Measurements from ENCODE around the gene TEKT1. TPM values are rescaled to one million over a fixed set of nuclear protein-coding genes. Genes with fewer than 3 reads are reported as not detected.

TEKT1 gene
- polyA plus RNA-seq, 2 donors = not detected

DNA sequence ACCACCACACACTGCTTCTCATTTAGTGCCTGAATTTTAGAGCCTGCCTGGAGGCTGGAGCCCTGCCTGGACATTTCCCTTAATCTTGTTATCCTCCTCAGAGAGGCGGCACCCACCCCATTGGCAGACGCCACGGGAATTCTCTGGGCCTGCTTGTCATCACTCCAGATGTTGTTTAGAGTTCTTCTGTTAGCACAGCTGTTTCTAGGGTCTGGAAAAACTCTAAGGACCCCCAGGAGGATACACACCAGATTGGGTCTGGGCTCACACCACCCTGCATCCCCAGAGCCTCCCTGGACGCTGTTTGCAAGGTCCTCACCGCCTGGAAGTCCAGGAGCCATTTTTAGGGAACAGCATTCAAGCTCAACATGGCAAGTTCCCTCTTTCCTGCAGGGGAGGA is 76.2 kb downstream of the TEKT1 start:
- 37 to 49% methylated on average over 5 of the region's 5 CpGs for WGBS, 2 donors
- H3K4me3 ChIP-seq (ENCODE audit: low read depth in 1 of 2, low read length in 2 of 2) = peak overlapping the region; percentile 41 to 49
- H3K27ac ChIP-seq (ENCODE audit: low read depth in 2 of 2, low read length in 1 of 2) = peak overlapping the region; percentile 84 to 94
- peaks cover 0 to under 1% of the 10 kb centered on the region in 2 donors for H3K36me3 ChIP-seq (ENCODE audit: control insufficient read depth in 2 of 2, insufficient read depth in 2 of 2, low read length in 1 of 2)
- H3K27me3 ChIP-seq (ENCODE audit: control insufficient read depth in 1 of 2, insufficient read depth in 2 of 2, low read length in 2 of 2) = no peaks in the 10 kb centered on the region
- H3K9me3 ChIP-seq (ENCODE audit: control insufficient read depth in 2 of 2, insufficient read depth in 1 of 2, low read depth in 1 of 2, low read length in 1 of 2) = no peaks in the 10 kb centered on the region
- H3K4me1 ChIP-seq (ENCODE audit: control insufficient read depth in 2 of 2, insufficient read depth in 2 of 2, low read length in 1 of 2) = peaks cover 5 to 7% of the 10 kb centered on the region in 2 donors

- no peaks in the 10 kb centered on the region for H3K9me3 ChIP-seq (ENCODE audit: control insufficient read depth in 2 of 2, insufficient read depth in 1 of 2, low read depth in 1 of 2, low read length in 1 of 2)
- H3K4me1 ChIP-seq (ENCODE audit: control insufficient read depth in 2 of 2, insufficient read depth in 2 of 2, low read length in 1 of 2) = peaks cover 2 to 7% of the 10 kb centered on the region in 2 donors
- peak overlapping the region; percentile 52 to 62 for H3K27ac ChIP-seq (ENCODE audit: low read depth in 2 of 2, low read length in 1 of 2)
- 72 to 83% methylated on average over 6 of the region's 6 CpGs for WGBS, 2 donors
- H3K27me3 ChIP-seq (ENCODE audit: control insufficient read depth in 1 of 2, insufficient read depth in 2 of 2, low read length in 2 of 2) = no peaks in the 10 kb centered on the region
- no peak overlapping the region for H3K4me3 ChIP-seq (ENCODE audit: low read depth in 1 of 2, low read length in 2 of 2)
- no peaks in the 10 kb centered on the region for H3K36me3 ChIP-seq (ENCODE audit: control insufficient read depth in 2 of 2, insufficient read depth in 2 of 2, low read length in 1 of 2)
These were observed 78.0 kb downstream of the TEKT1 start for GRCh38 chr17:6753546-6753945.

- Histone ChIP-seq H3K27ac (ENCODE audit: low read depth in 2 of 2, low read length in 1 of 2) (peak overlapping the region; percentile 25 to 47), H3K4me3 (ENCODE audit: low read depth in 1 of 2, low read length in 2 of 2) (no peak overlapping the region), H3K4me1 (ENCODE audit: control insufficient read depth in 2 of 2, insufficient read depth in 2 of 2, low read length in 1 of 2) (peaks cover 2 to 6% of the 10 kb centered on the region in 2 donors), H3K36me3 (ENCODE audit: control insufficient read depth in 2 of 2, insufficient read depth in 2 of 2, low read length in 1 of 2) (no peaks in the 10 kb centered on the region), H3K27me3 (ENCODE audit: control insufficient read depth in 1 of 2, insufficient read depth in 2 of 2, low read length in 2 of 2) (no peaks in the 10 kb centered on the region), H3K9me3 (ENCODE audit: control insufficient read depth in 2 of 2, insufficient read depth in 1 of 2, low read depth in 1 of 2, low read length in 1 of 2) (no peaks in the 10 kb centered on the region)
- 33 to 44% methylated on average over 9 of the region's 9 CpGs for WGBS, 2 donors
These were observed 78.5 kb downstream of the TEKT1 start for GRCh38 chr17:6753006-6753445.

DNA sequence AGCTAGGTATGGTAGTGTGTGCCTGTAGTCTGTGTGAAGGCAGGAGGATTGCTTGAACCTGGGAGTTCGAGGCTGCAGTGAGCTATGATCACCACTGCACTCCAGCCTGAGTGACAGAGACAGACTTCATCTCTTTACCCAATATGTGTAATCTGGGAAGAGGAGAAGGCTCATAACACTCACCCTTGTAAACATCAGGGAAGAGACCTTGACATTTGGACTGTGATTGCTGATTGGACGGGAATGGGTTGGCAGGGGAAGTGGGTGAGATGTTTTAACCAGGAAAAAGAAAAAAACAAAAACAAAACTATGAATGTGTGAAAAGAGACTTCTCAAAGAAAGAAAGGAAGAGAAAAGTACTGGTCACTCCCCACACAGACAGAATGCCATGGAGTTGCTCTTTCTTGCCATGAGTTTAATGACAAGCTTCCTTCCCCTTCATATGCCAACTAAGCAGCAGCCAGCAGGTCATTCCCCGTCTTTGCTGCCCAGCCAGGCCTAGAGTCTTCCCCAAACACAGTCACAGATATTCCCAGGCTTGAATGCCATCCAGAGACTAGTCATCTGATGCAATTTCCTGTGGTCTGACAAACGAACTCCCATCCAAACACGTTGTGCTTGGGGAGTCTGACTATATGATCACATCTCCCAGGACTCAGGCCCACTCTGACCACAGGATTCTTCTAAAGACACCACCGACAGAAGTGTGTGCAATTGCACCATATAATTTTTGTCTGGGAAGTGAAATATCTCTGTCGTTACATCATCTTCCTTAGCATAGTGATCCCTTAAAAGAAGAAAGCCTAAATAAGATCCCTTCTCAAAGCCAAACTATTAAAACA is 79.2 kb downstream of the TEKT1 start:
- Histone ChIP-seq H3K27ac (ENCODE audit: low read depth in 2 of 2, low read length in 1 of 2) (peak overlapping the region; percentile 25 to 58), H3K27me3 (ENCODE audit: control insufficient read depth in 1 of 2, insufficient read depth in 2 of 2, low read length in 2 of 2) (no peaks in the 10 kb centered on the region), H3K4me3 (ENCODE audit: low read depth in 1 of 2, low read length in 2 of 2) (no peak overlapping the region), H3K4me1 (ENCODE audit: control insufficient read depth in 2 of 2, insufficient read depth in 2 of 2, low read length in 1 of 2) (peaks cover 2 to 4% of the 10 kb centered on the region in 2 donors), H3K36me3 (ENCODE audit: control insufficient read depth in 2 of 2, insufficient read depth in 2 of 2, low read length in 1 of 2) (no peaks in the 10 kb centered on the region), H3K9me3 (ENCODE audit: control insufficient read depth in 2 of 2, insufficient read depth in 1 of 2, low read depth in 1 of 2, low read length in 1 of 2) (no peaks in the 10 kb centered on the region)
- 49 to 50% methylated on average over 7 of the region's 7 CpGs for WGBS, 2 donors

DNA sequence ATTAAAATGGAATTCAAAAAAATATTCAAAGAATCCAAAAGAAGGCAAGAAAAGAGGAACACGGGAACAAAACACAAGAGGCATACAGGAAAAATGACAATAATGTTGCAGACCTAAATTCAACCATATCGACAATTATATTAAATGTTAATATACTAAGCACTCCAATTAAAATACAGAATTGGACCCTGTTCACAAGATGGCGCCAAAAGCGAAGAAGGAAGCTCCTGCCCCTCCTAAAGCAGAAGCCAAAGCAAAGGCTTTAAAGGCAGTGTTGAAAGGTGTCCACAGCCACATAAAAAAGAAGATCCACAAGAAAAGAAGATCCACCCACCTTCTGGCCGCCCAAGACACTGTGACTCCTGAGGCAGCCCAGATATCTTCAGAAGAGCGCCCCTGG is 82.0 kb downstream of the TEKT1 start:
- Histone ChIP-seq H3K4me1 (ENCODE audit: control insufficient read depth in 2 of 2, insufficient read depth in 2 of 2, low read length in 1 of 2) (no peaks in the 10 kb centered on the region), H3K36me3 (ENCODE audit: control insufficient read depth in 2 of 2, insufficient read depth in 2 of 2, low read length in 1 of 2) (no peaks in the 10 kb centered on the region), H3K27ac (ENCODE audit: low read depth in 2 of 2, low read length in 1 of 2) (no peak overlapping the region), H3K9me3 (ENCODE audit: control insufficient read depth in 2 of 2, insufficient read depth in 1 of 2, low read depth in 1 of 2, low read length in 1 of 2) (no peaks in the 10 kb centered on the region), H3K27me3 (ENCODE audit: control insufficient read depth in 1 of 2, insufficient read depth in 2 of 2, low read length in 2 of 2) (no peaks in the 10 kb centered on the region), H3K4me3 (ENCODE audit: low read depth in 1 of 2, low read length in 2 of 2) (no peak overlapping the region)
- 82 to 90% methylated on average over 6 of the region's 6 CpGs for WGBS, 2 donors

DNA sequence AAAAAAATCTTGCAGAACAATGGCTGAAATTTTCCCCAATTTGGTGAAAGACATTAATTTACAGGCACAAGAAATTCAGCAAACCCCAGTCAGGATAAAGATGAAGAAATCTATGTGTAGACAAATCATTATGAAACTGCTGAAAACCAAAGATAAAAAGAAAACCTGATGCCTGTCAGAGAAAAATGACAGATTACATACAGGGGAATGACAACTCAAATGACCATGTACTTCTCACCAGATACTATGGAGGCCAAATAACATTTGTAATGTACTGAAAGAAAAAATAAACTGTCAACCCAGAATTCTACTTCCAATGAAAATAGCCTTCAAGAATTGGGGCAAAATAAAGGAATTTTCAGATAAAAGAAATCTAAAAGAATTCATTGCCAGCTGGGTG is 82.9 kb downstream of the TEKT1 start:
- Histone ChIP-seq H3K36me3 (ENCODE audit: control insufficient read depth in 2 of 2, insufficient read depth in 2 of 2, low read length in 1 of 2) (no peaks in the 10 kb centered on the region), H3K27ac (ENCODE audit: low read depth in 2 of 2, low read length in 1 of 2) (no peak overlapping the region), H3K27me3 (ENCODE audit: control insufficient read depth in 1 of 2, insufficient read depth in 2 of 2, low read length in 2 of 2) (no peaks in the 10 kb centered on the region), H3K4me3 (ENCODE audit: low read depth in 1 of 2, low read length in 2 of 2) (no peak overlapping the region), H3K9me3 (ENCODE audit: control insufficient read depth in 2 of 2, insufficient read depth in 1 of 2, low read depth in 1 of 2, low read length in 1 of 2) (no peaks in the 10 kb centered on the region), H3K4me1 (ENCODE audit: control insufficient read depth in 2 of 2, insufficient read depth in 2 of 2, low read length in 1 of 2) (no peaks in the 10 kb centered on the region)

Other genes starting within 250 kb of the TEKT1 start
- 1 to 10 TPM; 5.8 to 6.7 TPM for gene KIAA0753, start 191.0 kb downstream of the TEKT1 start, polyA plus RNA-seq
- 100 to 1,000 TPM; 578 to 612 TPM for gene TXNDC17, start 190.7 kb downstream of the TEKT1 start, polyA plus RNA-seq
- gene MED31, start 180.1 kb downstream of the TEKT1 start, polyA plus RNA-seq = 10 to 100 TPM; 18.1 to 34.6 TPM
- 1 to 10 TPM; 2.1 to 2.9 TPM for gene C17orf100, start 180.0 kb downstream of the TEKT1 start, polyA plus RNA-seq
- 1 to 10 TPM in 1 of 2 donors, under 1 TPM in 1; 0.49 to 2.1 TPM for gene SLC13A5, start 118.4 kb downstream of the TEKT1 start, polyA plus RNA-seq
- gene XAF1, start 75.7 kb downstream of the TEKT1 start, polyA plus RNA-seq = 10 to 100 TPM in 1 of 2 donors, 1 to 10 TPM in 1; 9.4 to 26.8 TPM
- under 1 TPM; 0.28 to 0.61 TPM for gene FBXO39, start 55.5 kb downstream of the TEKT1 start, polyA plus RNA-seq
- 10 to 100 TPM; 54.4 to 66.5 TPM for gene ALOX12, start 164.3 kb upstream of the TEKT1 start, polyA plus RNA-seq
- 100 to 1,000 TPM; 216 to 253 TPM for gene RNASEK, start 180.9 kb upstream of the TEKT1 start, polyA plus RNA-seq
- 1 to 10 TPM; 1.5 to 1.8 TPM for gene BCL6B, start 191.3 kb upstream of the TEKT1 start, polyA plus RNA-seq
- gene SLC16A13, start 204.3 kb upstream of the TEKT1 start, polyA plus RNA-seq = 1 to 10 TPM; 4.8 TPM
- gene SLC16A11, start 212.4 kb upstream of the TEKT1 start, polyA plus RNA-seq = 1 to 10 TPM; 1.9 to 2.3 TPM
- 1 to 10 TPM; 1.7 to 6.0 TPM for gene CLEC10A, start 248.5 kb upstream of the TEKT1 start, polyA plus RNA-seq

All from esophagus (tissue), 2 donors.